HG03558 (cell line): ENCODE measurements around the gene CARNS1.

Experiments used
- ATAC-seq: cut with Tn5 transposase; IDR thresholded peaks from one replicate; pipeline ENCODE4 v1.9.1; 2021; ENCODE audit warnings: moderate number of reproducible peaks; ENCODE audit not compliant: unreplicated experiment; ENCODE audit errors: extremely low read depth

CARNS1 gene

DNA sequence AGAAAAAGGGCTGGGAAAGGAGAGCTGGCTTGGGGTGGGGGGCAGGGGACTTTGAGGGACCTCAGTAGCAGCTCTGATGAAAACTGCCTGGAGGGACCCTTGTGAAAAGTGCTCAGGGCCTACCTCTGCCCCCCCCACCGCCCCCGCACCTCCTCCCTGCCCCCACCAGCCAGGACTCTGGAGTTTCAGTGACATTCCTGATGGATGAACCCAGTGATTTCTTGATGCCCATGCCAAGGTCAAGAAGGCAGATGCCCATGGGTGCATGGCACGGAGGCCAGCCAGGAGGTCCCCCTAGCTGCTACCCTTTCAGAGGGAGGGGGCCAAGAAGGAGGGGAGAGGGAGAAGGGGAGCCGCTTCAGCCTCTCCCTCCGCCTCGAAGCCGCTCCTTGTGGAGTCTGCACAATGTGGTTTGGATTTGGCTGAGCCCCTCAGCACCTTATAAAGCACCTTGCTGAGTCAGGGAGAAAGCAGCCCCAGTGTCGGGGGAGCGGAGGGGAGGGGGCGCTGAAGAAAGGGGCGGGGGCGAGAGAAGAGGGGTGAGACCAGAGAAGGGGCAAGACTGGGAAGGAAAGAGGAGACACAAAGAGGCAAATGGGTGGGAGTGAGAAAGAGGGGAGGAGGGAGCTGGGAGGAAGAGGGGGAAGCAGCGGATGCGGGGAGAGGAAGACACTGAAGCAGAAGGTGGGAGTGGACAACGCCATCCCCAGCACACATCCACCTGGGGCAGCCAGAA, 40.0 kb upstream of the CARNS1 start:
- ATAC-seq: no peak

DNA sequence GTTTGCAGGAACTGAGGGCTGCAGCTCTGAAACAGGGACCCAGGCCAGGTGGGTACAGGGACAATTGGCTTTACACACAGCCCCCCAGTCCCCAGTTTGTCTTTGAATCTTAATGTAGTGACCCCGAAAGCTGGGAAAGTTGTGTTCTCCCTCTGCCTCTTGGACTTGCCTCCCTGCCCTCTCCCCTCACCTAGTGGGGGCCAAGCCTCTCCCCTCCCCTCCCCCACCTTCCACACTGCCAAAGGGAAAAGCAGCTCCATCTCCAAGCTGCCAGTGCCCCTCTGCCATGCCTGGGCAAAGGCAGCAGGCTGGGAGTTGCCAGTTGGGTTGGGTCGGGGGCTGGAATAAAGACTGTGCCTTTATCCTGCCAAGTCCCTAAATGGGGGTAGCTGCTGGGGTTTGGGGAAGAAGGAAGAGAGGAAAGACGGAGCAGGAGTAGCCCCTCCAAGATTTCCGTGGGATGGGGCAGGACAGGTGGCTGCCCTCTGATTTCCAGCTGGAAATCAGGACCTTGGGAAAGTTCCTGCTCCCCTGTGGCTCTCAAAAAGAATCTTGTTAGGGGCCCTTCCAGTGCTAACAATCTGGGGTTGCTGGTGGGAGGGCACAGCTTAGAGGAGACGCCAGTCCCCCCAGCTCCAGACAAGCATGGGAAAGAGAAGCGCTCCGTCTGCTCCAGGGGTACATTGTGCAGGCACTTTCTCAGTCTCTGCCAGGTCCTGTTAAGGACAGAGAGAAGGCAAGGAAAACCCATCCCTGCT, 39.2 kb upstream of the CARNS1 start:
- ATAC-seq: no peak

DNA sequence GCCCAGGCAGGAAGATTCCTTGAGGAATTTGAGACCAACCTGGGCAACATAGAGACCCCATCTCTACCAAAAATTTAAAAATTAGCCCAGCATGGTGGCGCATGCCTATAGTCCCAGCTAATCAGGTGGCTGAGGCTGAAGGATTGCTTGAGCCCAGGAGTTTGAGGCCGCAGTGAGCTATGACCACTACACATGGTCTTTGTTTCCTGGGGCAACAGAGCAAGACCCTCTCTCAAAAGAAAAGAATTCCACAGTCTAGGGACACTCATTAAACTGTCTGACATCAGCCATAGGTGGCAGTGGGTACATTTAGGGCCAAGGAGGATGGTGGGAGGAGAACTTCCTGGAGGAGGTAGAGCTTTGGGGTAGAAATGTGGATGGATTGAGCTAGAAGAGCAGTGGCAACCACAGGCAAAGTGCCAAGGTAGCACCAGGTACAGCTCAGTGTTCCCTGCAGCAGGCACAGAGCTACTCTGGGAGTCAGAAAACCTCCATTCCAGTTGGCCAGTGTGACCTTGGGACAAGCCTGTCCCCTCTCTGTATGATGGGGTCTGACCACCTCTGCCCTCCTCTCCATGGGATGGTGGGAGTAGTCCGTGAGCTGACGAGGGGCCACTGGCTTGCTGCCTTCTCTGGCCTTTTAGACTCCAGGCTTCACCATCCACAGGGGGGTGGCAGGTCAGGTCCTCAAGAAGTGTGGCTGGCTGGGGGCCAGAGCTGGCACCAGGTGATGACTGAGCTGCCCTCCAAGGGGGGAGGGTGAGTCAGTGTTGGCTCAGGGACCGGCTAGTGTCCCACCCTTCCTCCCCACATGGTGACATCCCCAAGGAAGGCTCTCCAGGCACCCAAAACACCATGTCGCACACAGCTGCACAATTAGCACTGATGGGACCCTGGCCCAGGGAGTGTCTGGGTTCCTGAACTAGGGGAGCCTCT, 38.3 kb upstream of the CARNS1 start:
- ATAC-seq: no peak

DNA sequence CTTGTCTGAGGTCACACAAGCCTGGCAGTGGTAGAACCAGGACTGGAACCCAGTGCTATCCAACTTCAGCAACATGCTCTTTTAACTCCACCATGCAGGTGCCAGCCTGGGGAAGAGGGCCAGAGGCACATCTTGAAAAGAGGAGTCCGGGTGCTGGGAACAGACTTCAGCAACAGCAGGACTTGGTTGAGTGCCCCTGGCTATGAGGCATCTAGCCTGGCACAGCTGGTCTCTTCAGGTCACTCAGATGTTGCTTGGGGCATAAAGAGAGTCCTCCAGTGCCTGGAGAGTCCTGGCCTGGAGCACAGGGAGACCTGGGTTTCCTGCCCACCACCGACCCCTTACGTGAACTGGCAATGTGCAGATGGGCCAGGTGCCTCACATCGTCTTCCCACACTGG, 36.9 kb upstream of the CARNS1 start:
- ATAC-seq: no peak

DNA sequence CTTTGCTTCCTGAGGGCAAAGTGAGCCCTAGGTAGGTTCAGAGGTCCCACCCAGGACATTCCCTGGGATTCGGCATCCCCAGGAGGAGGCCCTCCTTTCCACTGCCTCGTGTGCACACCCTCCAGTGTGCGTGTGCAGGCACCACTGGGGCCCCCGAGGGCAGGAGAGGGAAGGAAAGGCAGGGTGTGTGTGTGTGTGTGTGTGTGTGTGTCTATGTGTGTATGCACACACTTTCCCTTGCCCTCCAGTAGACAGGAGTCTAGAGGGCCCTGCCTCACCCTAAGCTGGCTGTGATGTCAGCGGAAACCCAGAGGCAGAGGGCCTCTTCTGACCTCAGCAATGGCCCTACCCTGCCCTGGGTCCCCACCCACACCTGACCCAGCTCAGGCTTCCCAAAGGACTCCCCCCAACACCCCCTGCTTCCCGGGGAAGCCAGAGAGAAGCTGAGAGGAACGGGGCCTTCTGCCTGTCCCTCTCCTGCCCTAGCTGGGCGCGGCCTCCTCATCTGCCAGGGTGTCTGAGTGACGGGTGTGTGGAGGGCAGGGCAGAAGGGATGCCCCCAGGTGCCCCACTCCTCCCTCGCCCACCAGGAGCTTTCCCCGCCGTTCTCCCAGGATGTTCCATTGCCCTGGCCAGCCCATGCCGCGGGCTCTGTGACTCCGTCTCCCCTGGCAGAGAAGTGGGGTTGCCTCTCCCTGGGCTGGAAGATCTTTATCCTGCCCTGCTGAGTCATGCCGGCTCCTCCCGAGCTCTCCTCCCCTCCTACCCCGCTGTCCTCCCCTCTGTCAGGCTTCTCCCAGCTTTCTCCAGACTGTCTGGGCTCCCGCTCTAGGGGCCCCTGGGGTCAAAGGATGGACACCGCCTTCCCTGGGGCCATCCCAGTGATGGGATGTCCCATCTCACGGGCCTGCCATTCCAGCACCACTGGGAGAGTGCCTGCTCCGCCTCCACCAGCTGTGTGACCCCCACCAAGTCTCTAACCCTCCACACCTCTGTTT, 36.1 kb upstream of the CARNS1 start:
- ATAC-seq: no peak

DNA sequence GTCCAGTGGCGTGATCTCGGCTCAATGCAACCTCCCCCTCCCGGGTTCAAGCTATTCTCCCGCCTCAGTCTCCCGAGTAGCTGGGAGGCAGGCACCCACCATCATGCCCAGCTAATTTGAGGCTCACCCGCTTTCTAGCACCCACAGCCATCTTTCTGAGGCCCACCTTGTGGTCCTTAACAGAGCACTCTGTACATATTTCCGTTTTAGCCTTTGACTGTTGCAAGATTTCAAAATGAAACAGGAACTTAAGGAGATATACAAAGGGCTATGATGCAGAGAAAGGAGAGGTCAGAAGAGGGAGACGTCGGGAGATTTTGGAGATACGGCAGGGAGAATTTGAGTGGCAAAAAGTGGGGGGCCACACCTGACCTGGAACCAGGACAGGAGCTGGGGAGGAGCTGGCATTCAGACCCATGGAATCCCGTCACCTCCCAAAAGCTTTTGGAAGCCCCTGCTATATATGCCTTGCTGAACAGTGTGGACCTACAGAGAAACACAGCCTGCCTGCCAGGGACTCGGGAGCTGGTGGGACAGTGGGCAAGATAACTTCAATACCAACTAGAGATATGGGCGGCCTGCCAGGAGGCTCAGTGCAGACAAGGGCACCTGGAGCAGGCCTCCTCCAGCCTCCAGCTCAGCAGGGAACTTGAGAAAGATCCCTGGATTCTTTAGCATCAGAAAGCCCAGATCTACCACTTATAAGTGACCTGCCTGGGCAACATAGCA, 34.1 kb upstream of the CARNS1 start:
- no peak for ATAC-seq

DNA sequence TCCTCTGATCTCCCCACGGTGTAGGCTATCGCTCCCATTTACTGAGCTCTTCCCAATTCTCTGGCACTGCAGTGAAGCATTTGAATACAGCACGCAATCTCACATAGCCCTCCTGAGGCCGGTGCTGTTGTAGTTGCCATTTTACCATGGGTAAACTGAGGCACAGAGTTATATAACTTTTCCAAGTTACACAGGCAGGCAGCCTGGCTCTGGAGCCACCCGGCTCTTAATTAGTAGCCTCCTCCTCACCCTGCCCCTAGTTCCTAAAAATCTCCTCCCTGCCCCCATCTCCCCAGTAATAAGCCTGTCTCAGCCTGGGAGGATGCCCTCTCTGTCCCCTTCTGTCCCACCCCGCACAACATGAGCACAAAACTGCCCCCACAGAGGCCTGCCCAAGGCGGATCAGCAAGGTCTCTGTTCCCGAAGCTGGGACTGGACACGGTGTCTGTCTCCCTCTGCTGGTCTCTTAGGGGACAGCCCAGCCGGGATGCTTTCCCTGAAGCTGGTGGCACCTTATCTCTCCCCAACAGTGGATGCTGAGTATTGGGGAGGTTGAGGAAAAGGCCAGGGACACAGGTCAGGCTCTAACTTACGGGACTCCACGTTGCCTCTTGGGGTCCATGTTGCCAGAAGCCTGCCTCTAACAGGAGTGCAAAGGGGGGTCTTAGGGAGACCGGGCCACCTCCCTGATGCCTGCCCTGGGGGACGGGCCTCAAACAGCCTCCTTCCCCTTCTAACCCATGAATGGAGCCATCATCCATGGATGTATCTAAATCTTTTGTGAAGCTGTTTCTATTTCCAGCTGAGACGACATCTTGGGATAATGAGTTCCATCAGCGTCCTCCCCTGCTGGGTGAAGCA, 33.0 kb upstream of the CARNS1 start:
- ATAC-seq: no peak

DNA sequence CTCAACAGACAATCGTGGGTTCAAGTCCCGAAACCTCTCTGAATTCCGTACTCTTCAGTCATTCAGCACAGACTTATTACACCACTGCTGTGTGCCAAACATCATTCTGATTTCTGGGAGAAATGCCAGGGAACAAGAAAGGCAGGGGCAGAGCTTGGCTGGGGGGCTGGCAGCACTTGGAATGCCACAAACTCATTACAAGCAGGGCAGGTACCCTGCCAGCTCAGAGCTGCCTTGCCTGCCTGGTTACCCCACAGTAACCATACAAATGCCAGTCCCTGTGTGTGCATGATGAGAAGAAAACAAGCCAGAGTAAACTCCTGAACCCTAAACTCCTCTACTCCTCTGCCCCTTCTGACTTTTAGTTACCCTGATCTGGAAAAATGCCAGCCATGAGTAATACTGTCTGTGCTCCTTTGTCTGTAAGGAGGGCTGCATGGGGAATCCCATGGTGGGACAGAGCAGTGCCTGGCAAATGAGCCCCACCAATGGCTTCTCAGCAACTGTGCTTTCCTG, 30.6 kb upstream of the CARNS1 start:
- no peak for ATAC-seq

DNA sequence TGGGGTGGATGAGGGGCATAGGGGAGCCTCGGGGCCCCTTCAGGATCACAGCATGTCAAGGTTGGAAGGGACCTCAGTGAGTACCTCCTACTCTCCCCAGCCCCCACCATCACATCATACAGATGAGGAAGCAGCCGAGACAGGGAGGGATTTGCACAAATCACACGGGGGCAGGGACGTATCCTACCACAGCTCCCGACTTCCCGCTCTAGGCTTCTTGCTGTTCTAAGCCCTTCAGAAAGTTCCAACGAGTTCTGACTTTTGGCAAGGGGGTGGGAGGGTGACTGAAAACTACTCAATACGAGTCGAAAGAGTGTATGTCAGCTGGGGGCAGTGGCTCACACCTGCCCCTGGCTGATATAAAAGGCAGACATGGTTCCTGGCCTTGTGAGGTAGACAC, 28.4 kb upstream of the CARNS1 start:
- ATAC-seq: no peak

DNA sequence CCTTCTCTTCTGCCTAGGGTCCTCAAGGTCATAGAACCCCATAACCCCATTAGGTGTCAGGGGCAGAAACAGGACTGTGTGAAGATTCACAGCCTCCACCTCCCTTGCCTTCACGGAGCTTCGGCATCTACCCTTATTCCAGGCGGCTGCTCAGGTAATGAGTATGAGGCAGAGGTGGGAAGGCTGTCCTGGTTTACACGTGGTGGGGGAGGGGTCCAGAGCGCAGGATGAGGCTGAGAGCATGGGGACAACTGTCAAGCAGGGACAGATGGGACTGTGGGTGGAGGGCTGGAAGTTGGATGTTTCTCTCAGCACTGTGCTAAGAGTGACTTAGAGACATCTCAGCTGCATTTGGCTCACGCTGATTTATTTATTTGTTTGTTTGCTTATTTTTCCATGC, 28.0 kb upstream of the CARNS1 start:
- ATAC-seq: no peak

DNA sequence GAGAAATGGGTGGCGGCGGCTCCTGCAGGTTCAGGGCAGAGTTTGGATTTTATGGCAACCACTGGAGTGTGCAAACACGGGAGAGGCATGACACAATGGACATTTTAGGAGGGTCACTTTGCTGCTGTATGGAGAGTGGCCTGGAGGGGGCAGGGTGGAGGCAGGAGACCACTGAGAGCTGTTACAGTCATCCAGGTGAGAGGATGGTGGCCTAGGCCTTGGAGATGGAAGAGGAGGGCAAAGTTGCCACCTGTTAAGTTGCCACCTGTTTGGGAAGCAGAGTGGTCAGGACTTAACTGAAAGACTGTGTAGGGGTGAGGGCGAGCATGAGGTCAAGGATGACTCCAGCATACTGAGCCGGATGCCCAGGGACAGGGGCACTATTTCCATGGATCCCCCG, 26.0 kb upstream of the CARNS1 start:
- no peak for ATAC-seq

DNA sequence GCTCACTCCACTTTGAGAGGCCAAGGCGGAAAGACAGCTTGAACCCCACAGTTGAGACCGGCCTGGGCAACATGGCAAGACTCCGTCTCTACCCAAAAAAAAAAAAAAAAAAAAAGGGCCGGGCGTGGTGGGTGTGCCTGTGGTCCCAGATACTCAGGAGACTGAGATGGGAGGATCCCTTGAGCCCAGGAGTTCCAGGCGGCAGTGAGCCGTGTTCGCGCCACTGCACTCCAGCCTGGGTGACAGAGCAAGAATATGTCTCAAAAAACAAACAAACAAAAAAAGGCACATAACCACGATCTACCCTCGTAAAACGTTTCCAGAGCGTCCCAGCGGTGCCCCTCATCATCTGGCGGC, 24.6 kb upstream of the CARNS1 start:
- no peak for ATAC-seq

DNA sequence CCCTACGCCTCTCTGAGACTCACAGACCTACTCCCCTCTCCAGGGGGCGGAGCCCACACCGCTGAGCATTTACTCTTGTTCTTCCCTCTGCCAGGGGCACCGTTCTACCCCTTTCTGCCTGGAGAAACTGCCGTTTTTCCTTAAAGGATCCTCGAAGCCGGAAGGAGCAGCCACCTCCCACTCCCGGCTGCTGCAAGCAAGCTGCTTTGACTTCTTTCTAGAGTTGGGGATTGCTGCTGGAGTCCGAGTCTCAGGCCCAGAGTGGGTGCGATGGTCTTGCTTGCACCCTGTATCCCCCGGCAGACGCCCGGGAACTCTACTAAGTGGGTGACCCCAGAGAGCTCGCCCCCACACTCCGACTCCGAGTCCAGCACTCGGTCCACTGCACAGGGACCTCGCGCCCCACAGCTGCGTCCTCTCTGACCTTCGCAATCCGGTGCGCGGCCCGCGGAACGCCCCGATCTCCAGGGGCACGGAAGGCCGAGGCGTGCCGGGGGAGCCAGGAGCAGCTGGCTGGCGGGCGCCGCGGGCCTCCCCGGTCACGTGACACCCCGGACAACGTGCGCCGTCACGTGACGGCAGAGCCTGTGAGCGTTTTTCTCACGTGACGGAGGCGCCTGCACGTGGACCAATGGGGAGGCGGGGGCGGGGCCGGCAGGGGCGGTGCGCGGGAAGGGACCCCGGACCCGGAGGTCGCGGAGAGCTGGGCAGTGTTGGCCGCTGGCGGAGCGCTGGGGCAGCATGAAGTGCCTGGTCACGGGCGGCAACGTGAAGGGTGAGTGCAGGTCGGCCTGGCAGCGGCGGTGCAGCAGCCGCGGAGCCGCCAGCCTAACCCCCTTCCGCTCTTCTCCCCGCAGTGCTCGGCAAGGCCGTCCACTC, 23.9 kb upstream of the CARNS1 start, which contains the start of gene RAD9A:
Gene RAD9A (plus strand): TSS at position 683 of the 879 bp plus-strand sequence. CDS start 59 bp downstream, at position 742.
- no peak for ATAC-seq

DNA sequence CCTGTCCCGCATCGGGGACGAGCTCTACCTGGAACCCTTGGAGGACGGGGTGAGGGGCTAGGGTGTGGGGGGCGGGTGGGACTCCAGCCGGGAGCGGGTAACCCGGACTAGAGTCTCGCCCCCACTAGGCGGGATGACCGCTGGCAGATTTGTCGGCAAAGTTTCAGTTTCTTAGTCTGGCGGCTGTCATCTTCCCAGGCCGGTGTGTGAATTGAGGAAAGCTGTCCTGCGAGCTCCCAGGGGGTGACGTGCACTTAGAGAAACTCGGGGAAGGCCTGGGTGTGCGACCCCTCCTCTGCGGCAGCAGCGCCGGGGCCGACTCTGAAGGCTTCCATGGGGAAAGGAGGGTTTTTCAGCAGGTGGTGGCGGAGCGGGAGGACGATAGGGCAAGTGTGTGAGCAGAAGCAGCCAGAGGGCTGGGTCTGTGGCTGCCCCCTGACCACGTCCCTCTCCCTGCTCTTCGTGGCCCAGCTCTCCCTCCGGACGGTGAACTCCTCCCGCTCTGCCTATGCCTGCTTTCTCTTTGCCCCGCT, 23.2 kb upstream of the CARNS1 start:
- ATAC-seq: no peak

DNA sequence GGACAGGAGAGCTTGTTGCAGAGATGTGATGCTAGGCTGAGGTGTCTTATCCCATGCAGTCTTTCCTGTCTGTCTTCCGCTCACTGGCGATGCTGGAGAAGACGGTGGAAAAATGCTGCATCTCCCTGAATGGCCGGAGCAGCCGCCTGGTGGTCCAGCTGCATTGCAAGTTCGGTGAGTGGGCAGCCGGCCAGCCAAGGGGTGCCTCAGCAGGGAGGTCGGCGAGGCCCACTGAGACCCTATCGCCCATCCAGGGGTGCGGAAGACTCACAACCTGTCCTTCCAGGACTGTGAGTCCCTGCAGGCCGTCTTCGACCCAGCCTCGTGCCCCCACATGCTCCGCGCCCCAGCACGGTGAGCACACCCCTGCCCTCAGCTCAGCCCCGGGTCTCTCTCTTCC, 22.0 kb upstream of the CARNS1 start:
- ATAC-seq: no peak

DNA sequence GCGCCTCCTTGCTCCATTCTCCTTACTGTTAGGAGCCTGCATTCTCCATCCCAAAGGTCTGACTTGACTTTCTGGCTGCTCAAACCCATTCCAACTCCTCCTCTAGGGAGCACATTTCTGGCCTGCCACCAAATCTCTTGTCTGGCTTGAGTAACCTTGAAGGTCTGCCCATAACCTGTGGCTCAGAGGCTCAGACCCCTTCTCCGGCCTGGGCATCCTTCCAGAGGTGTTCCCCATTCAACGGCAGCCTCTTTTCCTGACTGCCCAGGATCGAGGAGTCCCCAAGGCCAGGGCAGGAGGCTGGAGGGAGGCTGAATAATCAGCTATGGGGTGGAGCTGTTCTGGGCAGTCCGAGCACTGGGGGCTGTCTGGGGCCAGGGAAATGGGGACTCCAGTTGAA, 21.5 kb upstream of the CARNS1 start:
- ATAC-seq: no peak
